GM12878 (cell line): ENCODE results near the gene TCF4.

ENCODE experiments used
- CHD2 ChIP-seq: IDR thresholded peaks from 2 replicates; pipeline ENCODE4 v1.6.1; 2011; ENCODE audit warnings: low read depth, low read length, improper control_type of control experiment, borderline replicate concordance
- EZH2 ChIP-seq: IDR thresholded peaks from 2 replicates; pipeline ENCODE4 v1.6.1; 2012; ENCODE audit warnings: low read depth, mild to moderate bottlenecking, control low read depth, inconsistent platforms, low read length, borderline replicate concordance; ENCODE audit not compliant: control insufficient read depth
- FOXM1 ChIP-seq: IDR thresholded peaks from 2 replicates; pipeline ENCODE4 v1.6.1; 2012; ENCODE audit warnings: low read depth, mild to moderate bottlenecking, inconsistent platforms, low read length, moderate library complexity
- KDM1A ChIP-seq: fragments of 200-600 bp; sonication (generic); IDR thresholded peaks from 2 replicates; pipeline ENCODE4 v1.6.1; 2016; ENCODE audit warnings: borderline replicate concordance
- NFIC ChIP-seq: IDR thresholded peaks from 2 replicates; pipeline ENCODE4 v1.6.1; 2012; ENCODE audit warnings: low read depth, mild to moderate bottlenecking, inconsistent platforms, low read length, moderate library complexity
- POLR2A ChIP-seq: IDR thresholded peaks from 2 replicates; pipeline ENCODE4 v1.6.1; 2011; ENCODE audit warnings: low read depth, mild to moderate bottlenecking, low read length
- POLR2AphosphoS5 ChIP-seq: IDR thresholded peaks from 2 replicates; pipeline ENCODE4 v1.6.1; 2011; ENCODE audit warnings: mild to moderate bottlenecking, low read length, inconsistent platforms
- SIX5 ChIP-seq: IDR thresholded peaks from 2 replicates; pipeline ENCODE4 v1.6.1; 2011; ENCODE audit warnings: mild to moderate bottlenecking, low read depth, low read length, moderate library complexity; ENCODE audit not compliant: severe bottlenecking
- SMAD1 ChIP-seq: fragments of 450-650 bp; IDR thresholded peaks from 2 replicates; pipeline ENCODE4 v1.6.1; 2018; ENCODE audit warnings: mild to moderate bottlenecking, low read depth; ENCODE audit not compliant: partially characterized antibody
- TAF1 ChIP-seq: IDR thresholded peaks from 2 replicates; pipeline ENCODE4 v1.6.1; 2011; ENCODE audit warnings: mild to moderate bottlenecking, low read depth, low read length, borderline replicate concordance
- TF ChIP-seq, protein P1 (sequence below), 3 experiments: IDR thresholded peaks in 2 of 3; conservative IDR thresholded peaks in 1 of 3; 2 replicates each; pipeline ENCODE4 v1.5.1; 2011; ENCODE audit warnings: low read depth in 3 of 3, low read length in 3 of 3, mild to moderate bottlenecking in 3 of 3, control low read depth in 2 of 3, moderate library complexity in 2 of 3, inconsistent platforms in 1 of 3, mixed read lengths in 1 of 3; ENCODE audit not compliant: control insufficient read depth in 2 of 3, insufficient read depth in 1 of 3; ENCODE audit errors: extremely low read depth in 1 of 3
- TF ChIP-seq, protein P2 (sequence below): IDR thresholded peaks from 2 replicates; pipeline ENCODE4 v1.6.1; 2012; ENCODE audit warnings: low read depth, low read length, improper control_type of control experiment
- TF ChIP-seq, protein P3 (sequence below): fragments of 450-650 bp; IDR thresholded peaks from 2 replicates; pipeline ENCODE4 v1.6.1; 2017; ENCODE audit warnings: mild to moderate bottlenecking

DNA sequence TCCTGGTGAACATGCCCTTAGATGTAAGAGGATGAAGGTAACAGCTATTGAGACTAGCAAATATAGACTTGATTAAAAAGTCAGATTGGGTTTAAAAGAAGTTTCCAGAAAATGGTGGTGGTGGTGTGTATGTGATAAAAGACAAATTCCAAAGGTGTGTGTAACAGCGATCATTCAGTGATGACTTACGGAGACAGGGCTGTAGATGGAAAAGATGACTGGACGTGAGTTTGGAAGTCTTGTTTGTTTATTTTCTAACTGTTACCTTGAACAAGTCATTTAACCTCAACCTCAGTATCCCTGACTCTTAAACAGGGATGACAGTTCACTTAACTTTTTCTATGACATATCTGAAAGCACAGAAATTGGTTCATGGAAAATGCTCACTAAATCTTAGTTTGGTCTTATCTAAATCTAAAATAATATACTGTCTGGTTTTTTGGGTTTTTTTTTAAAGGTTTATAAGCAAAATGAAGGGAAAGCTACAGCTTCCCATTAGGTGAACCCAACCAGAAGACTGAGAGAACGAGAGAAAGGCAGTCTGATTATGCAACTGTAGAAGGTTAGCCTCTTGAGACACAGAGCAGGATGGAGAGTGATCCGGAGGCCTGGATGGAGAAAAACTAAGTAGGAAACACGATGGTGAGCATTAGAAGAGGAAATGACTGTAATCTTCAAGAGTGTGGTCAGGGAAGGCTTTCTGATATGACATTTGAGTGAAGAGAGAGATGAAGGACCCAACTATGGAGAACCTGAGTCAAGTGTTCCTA lies 71.9 kb downstream of the TCF4 start:
- TF ChIP-seq TAF1 (no peak), KDM1A (no peak), POLR2AphosphoS5 (no peak), POLR2A (no peak), FOXM1 (no peak), EZH2 (no peak), SMAD1 (no peak), NFIC (no peak), SIX5 (no peak), CHD2 (no peak)
- TF ChIP-seq, protein P1, sequence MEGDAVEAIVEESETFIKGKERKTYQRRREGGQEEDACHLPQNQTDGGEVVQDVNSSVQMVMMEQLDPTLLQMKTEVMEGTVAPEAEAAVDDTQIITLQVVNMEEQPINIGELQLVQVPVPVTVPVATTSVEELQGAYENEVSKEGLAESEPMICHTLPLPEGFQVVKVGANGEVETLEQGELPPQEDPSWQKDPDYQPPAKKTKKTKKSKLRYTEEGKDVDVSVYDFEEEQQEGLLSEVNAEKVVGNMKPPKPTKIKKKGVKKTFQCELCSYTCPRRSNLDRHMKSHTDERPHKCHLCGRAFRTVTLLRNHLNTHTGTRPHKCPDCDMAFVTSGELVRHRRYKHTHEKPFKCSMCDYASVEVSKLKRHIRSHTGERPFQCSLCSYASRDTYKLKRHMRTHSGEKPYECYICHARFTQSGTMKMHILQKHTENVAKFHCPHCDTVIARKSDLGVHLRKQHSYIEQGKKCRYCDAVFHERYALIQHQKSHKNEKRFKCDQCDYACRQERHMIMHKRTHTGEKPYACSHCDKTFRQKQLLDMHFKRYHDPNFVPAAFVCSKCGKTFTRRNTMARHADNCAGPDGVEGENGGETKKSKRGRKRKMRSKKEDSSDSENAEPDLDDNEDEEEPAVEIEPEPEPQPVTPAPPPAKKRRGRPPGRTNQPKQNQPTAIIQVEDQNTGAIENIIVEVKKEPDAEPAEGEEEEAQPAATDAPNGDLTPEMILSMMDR (IDR thresholded peaks at IDR 0.05 in 2 of 3, conservative IDR thresholded peaks at IDR 0.05 in 1 of 3; ENCODE audit: control insufficient read depth in 2 of 3, extremely low read depth in 1 of 3, insufficient read depth in 1 of 3, low read depth in 3 of 3, low read length in 3 of 3), result no peak
- TF ChIP-seq, protein P2, sequence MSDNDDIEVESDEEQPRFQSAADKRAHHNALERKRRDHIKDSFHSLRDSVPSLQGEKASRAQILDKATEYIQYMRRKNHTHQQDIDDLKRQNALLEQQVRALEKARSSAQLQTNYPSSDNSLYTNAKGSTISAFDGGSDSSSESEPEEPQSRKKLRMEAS, result no peak
- TF ChIP-seq, protein P3, sequence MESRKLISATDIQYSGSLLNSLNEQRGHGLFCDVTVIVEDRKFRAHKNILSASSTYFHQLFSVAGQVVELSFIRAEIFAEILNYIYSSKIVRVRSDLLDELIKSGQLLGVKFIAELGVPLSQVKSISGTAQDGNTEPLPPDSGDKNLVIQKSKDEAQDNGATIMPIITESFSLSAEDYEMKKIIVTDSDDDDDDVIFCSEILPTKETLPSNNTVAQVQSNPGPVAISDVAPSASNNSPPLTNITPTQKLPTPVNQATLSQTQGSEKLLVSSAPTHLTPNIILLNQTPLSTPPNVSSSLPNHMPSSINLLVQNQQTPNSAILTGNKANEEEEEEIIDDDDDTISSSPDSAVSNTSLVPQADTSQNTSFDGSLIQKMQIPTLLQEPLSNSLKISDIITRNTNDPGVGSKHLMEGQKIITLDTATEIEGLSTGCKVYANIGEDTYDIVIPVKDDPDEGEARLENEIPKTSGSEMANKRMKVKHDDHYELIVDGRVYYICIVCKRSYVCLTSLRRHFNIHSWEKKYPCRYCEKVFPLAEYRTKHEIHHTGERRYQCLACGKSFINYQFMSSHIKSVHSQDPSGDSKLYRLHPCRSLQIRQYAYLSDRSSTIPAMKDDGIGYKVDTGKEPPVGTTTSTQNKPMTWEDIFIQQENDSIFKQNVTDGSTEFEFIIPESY, result no peak
